Caco-2 (cell line): Measurements from ENCODE around the gene KCNK15. TPM values are rescaled to one million over a fixed set of nuclear protein-coding genes. Genes with fewer than 3 reads are reported as not detected.

Experiments used
- BruUV-seq: library from RNA; stranded (reverse); fragments of 400-500 nt; replicated peaks from 2 replicates; lab custom pipeline; 2021; lab: Mats Ljungman, UMichigan
- CTCF ChIA-PET: fragments of 300-600 bp; sonication (Branson Sonifier 250); formaldehyde crosslinking; loops from one replicate; lab custom pipeline; 2022; ENCODE audit warnings: antibody characterized with exemption; lab: Charles Lee
- POLR2A ChIA-PET: fragments of 300-600 bp; sonication (Branson Sonifier 250); formaldehyde crosslinking; loops from one replicate; lab custom pipeline; 2022; ENCODE audit warnings: antibody characterized with exemption; lab: Charles Lee
- DNase-seq, 2 experiments: peaks; one replicate each; pipeline versions ENCODE4 v3.0.0 to v3.0.0-alpha.2; 2020 to 2022
- H3K27me3 ChIP-seq: replicated peaks from 2 replicates; pipeline ENCODE4 v1.6.0; 2011; ENCODE audit warnings: low read length; ENCODE audit not compliant: control insufficient read depth, insufficient read depth
- H3K36me3 ChIP-seq: 2 replicates; pipeline ENCODE4 v1.5.1; 2011; ENCODE audit warnings: low read length; ENCODE audit not compliant: control insufficient read depth, insufficient read depth
- H3K4me1 ChIP-seq: fragments of 250-450 bp; sonication (Bioruptor Pico); 2 replicates; pipeline ENCODE4 v1.5.1; 2020; ENCODE audit warnings: mild to moderate bottlenecking
- H3K4me3 ChIP-seq: 2 replicates; pipeline ENCODE4 v1.5.1; 2011; ENCODE audit warnings: low read depth, mild to moderate bottlenecking, control low read depth, low read length
- H3K9me3 ChIP-seq: fragments of 250-450 bp; sonication (Bioruptor Pico); 2 replicates; pipeline ENCODE4 v1.5.1; 2020; ENCODE audit warnings: mild to moderate bottlenecking, moderate library complexity
- H3K27ac Mint-ChIP-seq: one replicate; pipeline ENCODE4 v1.8.0; 2022; ENCODE audit warnings: mixed read lengths; ENCODE audit not compliant: unreplicated experiment
- H3K27me3 Mint-ChIP-seq: one replicate; pipeline ENCODE4 v1.8.0; 2022; ENCODE audit warnings: mixed read lengths; ENCODE audit not compliant: insufficient read depth, unreplicated experiment
- H3K36me3 Mint-ChIP-seq: one replicate; pipeline ENCODE4 v1.8.0; 2022; ENCODE audit warnings: mild to moderate bottlenecking, mixed read lengths; ENCODE audit not compliant: insufficient read depth, unreplicated experiment
- H3K4me1 Mint-ChIP-seq: one replicate; pipeline ENCODE4 v1.8.0; 2022; ENCODE audit warnings: low read depth, mixed read lengths; ENCODE audit not compliant: unreplicated experiment
- H3K4me3 Mint-ChIP-seq: one replicate; pipeline ENCODE4 v1.8.0; 2022; ENCODE audit warnings: mild to moderate bottlenecking, moderate library complexity, mixed read lengths; ENCODE audit not compliant: unreplicated experiment
- H3K9me3 Mint-ChIP-seq: one replicate; pipeline ENCODE4 v1.8.0; 2022; ENCODE audit warnings: mixed read lengths; ENCODE audit not compliant: unreplicated experiment
- CTCF ChIP-seq, 2 experiments: fragments of 200-600 bp in 1 of 2; IDR thresholded peaks; 1 replicate in 1 of 2; 2 replicates in 1 of 2; pipeline versions ENCODE4 v1.5.1 to v1.8.0; 2011 to 2022; ENCODE audit warnings: antibody characterized with exemption in 1 of 2, control low read depth in 1 of 2, inconsistent platforms in 1 of 2, low read depth in 1 of 2, low read length in 1 of 2, mild to moderate bottlenecking in 1 of 2, moderate library complexity in 1 of 2; ENCODE audit not compliant: insufficient read depth in 1 of 2, severe bottlenecking in 1 of 2, unreplicated experiment in 1 of 2
- intact Hi-C: fragments of 100-400 bp; cut with micrococcal nuclease; formaldehyde crosslinking; loops from one replicate; pipeline ENCODE4 v1.10.0; 2022; ENCODE audit not compliant: unreplicated experiment
- total RNA-seq: library from RNA; stranded (reverse); gene quantifications from 2 replicates; pipeline ENCODE4 v1.2.3, GENCODE V29; 2022

The KCNK15 gene
- total RNA-seq, 1 experiment from 2014 or later: 2.9 TPM

- CTCF ChIA-PET: interaction anchor here (1.2 kb wide), 1 partner anchor 105 kb away, joined by 3 read pairs; no protein-coding TSS in a partner anchor
- H3K27ac Mint-ChIP-seq: no peak within 1 kb of the TSS
- POLR2A ChIA-PET: interaction anchor here (0.7 kb wide), 1 partner anchor 9 kb away, joined by 3 read pairs; no protein-coding TSS in a partner anchor
- intact Hi-C loops: no loop called here
- H3K4me3 Mint-ChIP-seq: no peak within 1 kb of the TSS
- no peak within 1 kb of the TSS for H3K4me3 ChIP-seq
- no peaks in the 10 kb centered on the region for H3K9me3 Mint-ChIP-seq
- no peaks in the 10 kb centered on the region for H3K9me3 ChIP-seq
- no peak for TF ChIP-seq CTCF (IDR thresholded peaks at IDR 0.05; ENCODE audit: insufficient read depth in 1 of 2, low read depth in 1 of 2, low read length in 1 of 2, severe bottlenecking in 1 of 2, unreplicated experiment in 1 of 2)
- BruUV-seq: no TSS peak
- H3K27me3 ChIP-seq: peaks cover 2% of the 10 kb centered on the region; the same call in 1 of the 2 replicates
- H3K27me3 Mint-ChIP-seq: peaks cover 2% of the 10 kb centered on the region
- no peak for DNase-seq
- H3K36me3 ChIP-seq: no peaks in the 10 kb centered on the region
- no peaks in the 10 kb centered on the region for H3K4me1 ChIP-seq
- H3K36me3 Mint-ChIP-seq: no peaks in the 10 kb centered on the region
- no peaks in the 10 kb centered on the region for H3K4me1 Mint-ChIP-seq
Observed at GRCh38 chr20:44714701-44715498, 30.8 kb upstream of the KCNK15 start, which contains the start of gene CCN5. Gene CCN5 (plus strand): TSS chr20:44715369. CDS start chr20:44715391, 22 bp downstream.

GRCh38 chr20:44715499-44716308 lies 30.0 kb upstream of the KCNK15 start:
- H3K4me3 ChIP-seq: no peak overlapping the region
- ChIA-PET CTCF (interaction anchor here (1.2 kb wide), 1 partner anchor 106 kb away, joined by 3 read pairs; no protein-coding TSS in a partner anchor), POLR2A (no interaction called here)
- no peak overlapping the region for H3K4me3 Mint-ChIP-seq
- H3K27me3 ChIP-seq: peaks cover 2% of the 10 kb centered on the region; the same call in 1 of the 2 replicates
- no peaks in the 10 kb centered on the region for H3K4me1 ChIP-seq
- no peaks in the 10 kb centered on the region for H3K4me1 Mint-ChIP-seq
- no TSS peak for BruUV-seq
- H3K27me3 Mint-ChIP-seq: peaks cover 2% of the 10 kb centered on the region
- H3K36me3 ChIP-seq: no peaks in the 10 kb centered on the region
- no peak overlapping the region for H3K27ac Mint-ChIP-seq
- H3K9me3 Mint-ChIP-seq: no peaks in the 10 kb centered on the region
- intact Hi-C loops: no loop called here
- TF ChIP-seq CTCF (IDR thresholded peaks at IDR 0.05; ENCODE audit: insufficient read depth in 1 of 2, low read depth in 1 of 2, low read length in 1 of 2, severe bottlenecking in 1 of 2, unreplicated experiment in 1 of 2): no peak
- H3K9me3 ChIP-seq: no peaks in the 10 kb centered on the region
- DNase-seq: no peak
- no peaks in the 10 kb centered on the region for H3K36me3 Mint-ChIP-seq
